MM.1S (cell line): ENCODE data around the gene BPIFB3.

Source experiments
- DNase-seq: peaks from one replicate; pipeline ENCODE4 v3.0.0-alpha.2; 2015
- H2AFZ ChIP-seq: fragments of 300-600 bp; sonication (generic); 2 replicates; pipeline ENCODE4 v1.6.0; 2016; ENCODE audit warnings: antibody characterized with exemption, low read length
- H3F3A ChIP-seq: fragments of 300-600 bp; sonication (generic); 2 replicates; pipeline ENCODE4 v1.6.1; 2016; ENCODE audit warnings: mild to moderate bottlenecking, antibody characterized with exemption, low read length, moderate library complexity, mixed read lengths; ENCODE audit not compliant: insufficient read depth
- H3K27ac ChIP-seq: fragments of 300-600 bp; sonication (generic); 2 replicates; pipeline ENCODE4 v1.5.1; 2016; ENCODE audit warnings: mild to moderate bottlenecking, low read length
- H3K27me3 ChIP-seq: fragments of 300-600 bp; sonication (generic); replicated peaks from 2 replicates; pipeline ENCODE4 v1.6.0; 2016; ENCODE audit warnings: low read length; ENCODE audit not compliant: insufficient read depth
- H3K36me3 ChIP-seq: fragments of 300-600 bp; sonication (generic); replicated peaks from 2 replicates; pipeline ENCODE4 v1.6.1; 2016; ENCODE audit warnings: mild to moderate bottlenecking, low read length, mixed read lengths; ENCODE audit not compliant: insufficient read depth
- H3K4me1 ChIP-seq: fragments of 300-600 bp; sonication (generic); 2 replicates; pipeline ENCODE4 v1.6.1; 2016; ENCODE audit warnings: low read length, mixed read lengths
- H3K4me2 ChIP-seq: fragments of 300-600 bp; sonication (generic); 2 replicates; pipeline ENCODE4 v1.6.0; 2016; ENCODE audit warnings: low read depth, low read length
- H3K4me3 ChIP-seq: fragments of 300-600 bp; sonication (generic); 2 replicates; pipeline ENCODE4 v1.5.1; 2016; ENCODE audit warnings: low read length, mixed read lengths
- H3K79me2 ChIP-seq: fragments of 300-600 bp; sonication (generic); 2 replicates; pipeline ENCODE4 v1.6.1; 2016; ENCODE audit warnings: mixed run types, low read length, mixed read lengths
- H3K9ac ChIP-seq: fragments of 300-600 bp; sonication (generic); 2 replicates; pipeline ENCODE4 v1.6.1; 2016; ENCODE audit warnings: low read length, mixed read lengths
- H3K9me2 ChIP-seq: fragments of 300-600 bp; sonication (generic); replicated peaks from 2 replicates; pipeline ENCODE4 v1.6.1; 2016; ENCODE audit warnings: mild to moderate bottlenecking, low read length, mixed read lengths; ENCODE audit not compliant: insufficient read depth
- H3K9me3 ChIP-seq: fragments of 300-600 bp; sonication (generic); replicated peaks from 2 replicates; pipeline ENCODE4 v1.6.1; 2016; ENCODE audit warnings: mild to moderate bottlenecking, low read length, mixed read lengths; ENCODE audit not compliant: insufficient read depth
- H4K20me1 ChIP-seq: fragments of 300-600 bp; sonication (generic); 2 replicates; pipeline ENCODE4 v1.6.1; 2016; ENCODE audit warnings: mild to moderate bottlenecking, low read length, moderate library complexity, mixed read lengths; ENCODE audit not compliant: insufficient read depth
- EZH2 ChIP-seq: fragments of 300-600 bp; sonication (generic); optimal IDR thresholded peaks from 2 replicates; pipeline ENCODE3; 2017; ENCODE audit warnings: low read depth, mild to moderate bottlenecking, antibody characterized with exemption, low read length, mixed read lengths
- EZH2phosphoT487 ChIP-seq: fragments of 300-600 bp; sonication (generic); IDR thresholded peaks from 2 replicates; pipeline ENCODE4 v1.6.1; 2018; ENCODE audit warnings: antibody characterized with exemption, low read length
- TF ChIP-seq, protein P1 (sequence below): fragments of 300-600 bp; sonication (generic); IDR thresholded peaks from 2 replicates; pipeline ENCODE4 v1.5.1; 2016; ENCODE audit warnings: antibody characterized with exemption, low read length, mixed read lengths

Gene BPIFB3

DNA sequence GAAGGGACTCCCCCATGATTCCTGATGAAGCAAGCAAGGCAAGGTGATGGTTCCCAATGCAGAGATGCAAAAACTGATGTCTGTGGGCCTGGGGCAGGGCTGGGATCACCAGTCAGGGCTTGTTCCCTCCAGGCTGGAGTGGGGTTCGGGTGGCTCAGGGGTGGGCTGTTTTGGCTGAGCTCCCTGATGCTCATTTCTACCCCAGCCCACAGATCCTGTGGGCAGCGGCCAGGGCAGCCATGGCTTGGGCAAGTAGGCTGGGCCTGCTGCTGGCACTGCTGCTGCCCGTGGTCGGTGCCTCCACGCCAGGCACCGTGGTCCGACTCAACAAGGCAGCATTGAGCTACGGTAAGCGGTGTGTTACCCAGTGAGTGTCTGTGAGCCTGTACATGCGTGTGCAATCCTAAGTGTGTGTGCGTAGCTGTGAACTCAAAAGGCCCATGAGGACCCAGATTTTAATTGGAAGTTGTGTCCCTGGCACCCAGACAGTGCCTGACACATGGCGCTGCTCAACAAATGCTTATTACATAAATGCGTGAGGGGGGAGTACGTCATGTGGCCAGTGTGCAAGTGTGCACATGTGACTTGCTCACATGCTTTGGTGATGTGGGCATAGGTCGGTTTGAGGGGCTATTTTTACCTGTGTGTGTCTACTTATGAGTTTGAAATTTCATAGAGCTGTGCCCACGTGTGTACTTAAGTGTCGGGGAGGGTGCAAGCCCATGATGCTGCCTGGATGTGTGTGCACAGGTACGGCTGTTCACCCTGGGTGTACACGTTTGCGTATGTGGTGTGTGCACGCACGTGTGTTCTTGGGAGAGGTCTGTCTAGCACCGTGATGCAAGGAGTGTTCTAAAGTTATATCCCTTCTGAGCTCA is 45.1 kb upstream of the BPIFB3 start:
- Histone ChIP-seq H3K4me2 (no peak overlapping the region), H3K79me2 (no peaks in the 10 kb centered on the region), H3K27ac (no peak overlapping the region), H3K9me3 (no peaks in the 10 kb centered on the region), H3K36me3 (no peaks in the 10 kb centered on the region), H3K9me2 (no peaks in the 10 kb centered on the region), H3K4me1 (no peaks in the 10 kb centered on the region), H3K27me3 (peaks cover 66% of the 10 kb centered on the region), H3K4me3 (no peak overlapping the region), H4K20me1 (no peaks in the 10 kb centered on the region), H3F3A (no peaks in the 10 kb centered on the region), H3K9ac (no peak overlapping the region), H2AFZ (no peak overlapping the region)
- DNase-seq, result no peak
- TF ChIP-seq, protein P1, sequence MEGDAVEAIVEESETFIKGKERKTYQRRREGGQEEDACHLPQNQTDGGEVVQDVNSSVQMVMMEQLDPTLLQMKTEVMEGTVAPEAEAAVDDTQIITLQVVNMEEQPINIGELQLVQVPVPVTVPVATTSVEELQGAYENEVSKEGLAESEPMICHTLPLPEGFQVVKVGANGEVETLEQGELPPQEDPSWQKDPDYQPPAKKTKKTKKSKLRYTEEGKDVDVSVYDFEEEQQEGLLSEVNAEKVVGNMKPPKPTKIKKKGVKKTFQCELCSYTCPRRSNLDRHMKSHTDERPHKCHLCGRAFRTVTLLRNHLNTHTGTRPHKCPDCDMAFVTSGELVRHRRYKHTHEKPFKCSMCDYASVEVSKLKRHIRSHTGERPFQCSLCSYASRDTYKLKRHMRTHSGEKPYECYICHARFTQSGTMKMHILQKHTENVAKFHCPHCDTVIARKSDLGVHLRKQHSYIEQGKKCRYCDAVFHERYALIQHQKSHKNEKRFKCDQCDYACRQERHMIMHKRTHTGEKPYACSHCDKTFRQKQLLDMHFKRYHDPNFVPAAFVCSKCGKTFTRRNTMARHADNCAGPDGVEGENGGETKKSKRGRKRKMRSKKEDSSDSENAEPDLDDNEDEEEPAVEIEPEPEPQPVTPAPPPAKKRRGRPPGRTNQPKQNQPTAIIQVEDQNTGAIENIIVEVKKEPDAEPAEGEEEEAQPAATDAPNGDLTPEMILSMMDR, result no peak
- TF ChIP-seq EZH2 (no peak), EZH2phosphoT487 (no peak)

- H4K20me1 ChIP-seq, result no peaks in the 10 kb centered on the region
- no peak overlapping the region for H3K4me3 ChIP-seq
- H3K9ac ChIP-seq, result no peak overlapping the region
- DNase-seq, result no peak
- H3F3A ChIP-seq, result no peaks in the 10 kb centered on the region
- H2AFZ ChIP-seq, result no peak overlapping the region
- H3K9me3 ChIP-seq, result no peaks in the 10 kb centered on the region
- no peaks in the 10 kb centered on the region for H3K36me3 ChIP-seq
- TF ChIP-seq EZH2 (no peak), EZH2phosphoT487 (no peak)
- TF ChIP-seq, protein P1, result no peak
- H3K27me3 ChIP-seq, result peaks cover 70% of the 10 kb centered on the region
- no peaks in the 10 kb centered on the region for H3K9me2 ChIP-seq
- no peak overlapping the region for H3K27ac ChIP-seq
- no peak overlapping the region for H3K4me2 ChIP-seq
- H3K4me1 ChIP-seq, result no peaks in the 10 kb centered on the region
- H3K79me2 ChIP-seq, result no peaks in the 10 kb centered on the region
Measured at GRCh38 chr20:33009214-33010132, 44.2 kb upstream of the BPIFB3 start.

DNA sequence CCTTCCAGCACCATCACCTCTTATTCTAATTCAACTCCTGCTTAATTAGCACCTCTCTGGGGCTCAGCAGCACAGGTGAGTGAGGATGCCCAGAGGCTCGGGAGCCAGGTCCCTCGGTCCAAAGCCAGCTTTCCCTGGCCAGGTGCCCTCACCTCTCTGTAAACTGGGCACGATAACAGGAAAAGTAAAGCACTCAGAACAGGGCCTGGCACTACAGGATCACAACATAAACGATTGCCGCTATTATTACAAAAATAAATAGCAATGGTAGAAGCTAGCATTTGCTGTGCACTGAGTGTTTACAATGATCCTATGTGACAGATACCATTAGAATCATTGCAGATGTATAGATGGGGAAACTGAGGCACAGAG is 43.6 kb upstream of the BPIFB3 start:
- no peak for DNase-seq
- Histone ChIP-seq H3K4me1 (no peaks in the 10 kb centered on the region), H3K4me3 (no peak overlapping the region), H3F3A (no peaks in the 10 kb centered on the region), H3K27ac (no peak overlapping the region), H4K20me1 (no peaks in the 10 kb centered on the region), H3K27me3 (peaks cover 76% of the 10 kb centered on the region), H3K9me2 (no peaks in the 10 kb centered on the region), H3K9ac (no peak overlapping the region), H3K79me2 (no peaks in the 10 kb centered on the region), H2AFZ (no peak overlapping the region), H3K9me3 (no peaks in the 10 kb centered on the region), H3K36me3 (no peaks in the 10 kb centered on the region), H3K4me2 (no peak overlapping the region)
- TF ChIP-seq EZH2, result no peak
